Right ventricle myocardium inferior (tissue), 1 donor: ENCODE results near the gene WDR19. TPM values are rescaled to one million over a fixed set of nuclear protein-coding genes. Genes with fewer than 3 reads are reported as not detected.
"Not testable (repeated sequence)": the region's sequence is repeated elsewhere in the genome, so short reads cannot be mapped to it uniquely, and the experiment has no call there.

Experiments
- ATAC-seq: fragments of 200-7000 bp; cut with Tn5 transposase; one replicate; pipeline ENCODE4 v1.9.1; 2020; ENCODE audit warnings: mild to moderate bottlenecking, moderate library complexity
- DNase-seq: peaks from one replicate; pipeline ENCODE4 v3.0.0; 2021; ENCODE audit errors: missing footprints
- intact Hi-C: fragments of 100-400 bp; cut with DNase I; formaldehyde crosslinking; loops from one replicate; pipeline ENCODE4 v1.11.0; 2022
- total RNA-seq: library from RNA; stranded (reverse); fragmentation: NEBNext Ultra II Directional; extraction: Animal tissue kit (Norgen Biotek cat#: 25700); gene quantifications from one replicate; pipeline ENCODE4 v1.2.1, GENCODE V29; 2021
- donor health status: DM: no; HTN: yes; CAD: no; lungs with severe emphysema.

The WDR19 gene
- total RNA-seq, 1 donor from 2014 or later = 6.5 TPM

DNA sequence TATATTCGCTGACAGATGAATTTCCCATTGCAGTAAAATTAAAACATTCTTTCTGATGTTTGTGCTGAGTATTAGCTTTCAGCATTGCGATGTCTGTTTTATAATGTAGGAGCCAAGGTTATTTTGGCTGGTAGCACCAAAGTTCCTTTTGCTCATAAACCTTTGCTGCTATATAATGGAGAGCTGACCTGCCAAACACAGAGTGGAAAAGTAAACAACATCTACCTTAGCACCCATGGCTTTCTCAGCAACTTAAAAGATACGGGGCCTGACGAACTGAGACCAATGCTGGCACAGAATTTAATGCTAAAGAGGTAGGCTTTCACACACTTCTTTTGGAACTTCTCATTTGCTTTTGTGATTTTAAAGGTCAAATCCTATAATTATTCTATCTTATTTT lies 46.0 kb downstream of the WDR19 start:
- DNase-seq = no peak
- ATAC-seq = no peak
- intact Hi-C loops = no loop called here

- intact Hi-C loops = no loop called here
- DNase-seq = no peak
These were observed 48.1 kb downstream of the WDR19 start for GRCh38 chr4:39230462-39230861.

DNA sequence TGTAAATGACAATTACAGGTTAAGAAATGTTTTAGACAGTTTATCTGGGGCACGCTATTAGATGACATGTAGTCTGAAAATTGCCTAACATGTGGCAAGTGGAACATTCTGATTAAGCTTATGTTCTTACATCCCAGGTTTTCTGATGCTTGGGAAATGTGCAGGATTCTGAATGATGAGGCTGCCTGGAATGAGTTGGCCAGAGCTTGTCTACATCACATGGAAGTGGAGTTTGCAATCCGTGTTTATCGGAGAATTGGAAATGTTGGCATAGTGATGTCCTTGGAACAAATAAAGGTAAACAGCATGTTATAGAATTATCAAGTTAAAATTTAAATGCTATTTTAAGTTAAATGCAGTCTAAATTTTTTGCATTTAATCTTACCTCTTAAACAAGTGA lies 49.3 kb downstream of the WDR19 start:
- intact Hi-C loops = no loop called here
- no peak for DNase-seq
- ATAC-seq = no peak

More at GRCh38 chr4:39230462-39230861, 48.1 kb downstream of the WDR19 start:
- ATAC-seq = no peak

DNA sequence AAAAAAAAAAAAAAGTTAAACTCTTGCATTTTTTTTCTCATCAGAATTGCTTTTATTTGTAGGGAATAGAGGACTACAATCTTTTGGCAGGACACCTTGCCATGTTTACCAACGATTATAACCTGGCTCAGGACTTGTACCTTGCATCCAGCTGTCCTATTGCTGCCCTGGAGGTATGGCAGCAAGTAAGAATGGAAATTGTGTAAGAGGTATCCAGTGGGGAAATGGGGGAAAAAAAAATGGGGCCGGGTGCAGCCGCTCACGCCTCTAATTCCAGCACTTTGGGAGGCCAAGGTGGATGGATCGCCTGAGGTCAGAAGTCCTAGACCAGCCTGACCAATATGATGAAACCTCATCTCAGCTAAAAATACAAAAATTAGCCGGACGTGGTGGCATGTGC lies 49.8 kb downstream of the WDR19 start:
- DNase-seq (no peak), ATAC-seq (no peak)
- intact Hi-C loops = no loop called here

DNA sequence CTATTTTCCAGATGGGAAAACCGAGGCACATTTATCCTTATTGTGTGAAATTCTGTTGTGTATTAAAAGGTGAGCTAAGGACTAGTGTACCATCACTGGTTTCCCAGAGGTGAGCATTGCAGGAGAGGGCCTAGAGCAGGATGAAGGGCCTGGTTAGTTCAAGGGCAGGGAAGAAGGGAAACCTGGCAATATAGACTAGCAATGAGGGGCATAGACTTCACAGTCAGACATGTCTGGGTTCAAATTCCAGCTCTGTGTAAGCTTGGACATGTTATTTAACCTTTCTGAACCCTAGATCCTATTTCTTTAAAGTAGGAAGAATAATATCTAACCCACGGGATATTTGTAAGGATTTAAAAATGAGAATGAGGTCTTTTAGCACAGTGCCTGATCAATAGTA lies 50.8 kb downstream of the WDR19 start:
- intact Hi-C loops = no loop called here
- DNase-seq (no peak), ATAC-seq (no peak)

- intact Hi-C loops = no loop called here
- ATAC-seq (no peak), DNase-seq (no peak)
These were observed 51.5 kb downstream of the WDR19 start for GRCh38 chr4:39233783-39234182.

DNA sequence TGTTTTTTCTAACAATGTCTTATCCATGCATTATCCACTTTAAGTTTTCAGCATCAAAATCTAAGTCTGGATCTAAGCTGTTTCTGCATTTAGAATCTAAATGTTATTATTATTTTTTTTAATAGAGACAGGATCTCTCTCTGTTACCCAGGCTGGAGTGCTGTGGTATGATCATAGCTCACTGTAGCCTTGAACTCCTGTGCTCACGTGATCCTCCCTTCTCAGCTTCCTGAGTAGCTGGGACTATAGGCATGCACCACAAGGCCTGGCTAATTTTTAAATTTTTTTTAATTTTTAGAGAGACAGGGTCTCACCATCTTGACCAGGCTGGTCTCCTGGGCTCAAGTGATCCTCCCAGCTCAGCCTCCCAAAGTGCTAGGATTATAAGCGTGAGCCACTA lies 52.7 kb downstream of the WDR19 start:
- intact Hi-C loops = no loop called here
- no peak for ATAC-seq
- no peak for DNase-seq

- intact Hi-C loops = no loop called here
- DNase-seq (no peak), ATAC-seq (no peak)
These were observed 53.4 kb downstream of the WDR19 start for GRCh38 chr4:39235696-39236095.

DNA sequence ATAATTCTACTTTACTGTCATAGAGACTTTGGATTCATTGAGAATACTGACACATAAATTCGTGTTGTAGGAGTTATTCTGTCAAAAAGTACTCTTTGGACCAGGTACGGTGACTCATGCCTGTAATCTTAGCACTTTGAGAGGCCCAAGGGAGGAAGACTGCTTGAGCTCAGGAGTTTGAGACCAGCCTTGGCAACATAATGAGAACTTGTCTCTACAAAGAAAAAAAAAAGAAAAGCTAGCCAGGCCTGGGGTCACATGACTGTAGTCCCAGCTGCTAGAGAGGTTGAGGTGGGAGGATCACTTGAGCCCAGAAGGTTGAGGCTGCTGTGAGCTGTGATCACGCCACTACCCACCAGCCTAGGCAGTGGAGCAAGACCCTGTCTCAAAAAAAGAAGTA lies 54.9 kb downstream of the WDR19 start:
- no peak for ATAC-seq
- DNase-seq = no peak
- intact Hi-C loops = no loop called here

GRCh38 chr4:39243462-39243861 lies 61.1 kb downstream of the WDR19 start:
- no peak for ATAC-seq
- DNase-seq = no peak
- intact Hi-C loops = no loop called here

DNA sequence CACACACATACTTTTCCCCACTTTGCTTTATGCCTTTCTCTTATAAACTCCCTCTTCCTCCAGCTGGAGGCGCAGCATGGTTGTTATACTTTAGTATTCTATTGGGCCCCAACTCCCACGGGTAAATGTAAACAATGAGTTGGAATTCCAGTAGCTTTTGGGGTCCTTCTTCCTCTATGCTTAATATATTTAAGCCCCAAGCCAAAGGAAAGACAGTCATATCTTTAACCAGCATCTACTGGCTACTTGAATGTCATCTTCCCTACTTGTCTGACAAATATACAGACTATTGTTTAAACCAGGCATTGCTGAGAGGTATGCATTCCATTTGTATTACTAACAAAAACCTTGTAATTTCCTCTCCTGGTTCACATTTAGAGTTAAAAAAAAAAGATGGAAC lies 72.9 kb downstream of the WDR19 start:
- no peak for DNase-seq

DNA sequence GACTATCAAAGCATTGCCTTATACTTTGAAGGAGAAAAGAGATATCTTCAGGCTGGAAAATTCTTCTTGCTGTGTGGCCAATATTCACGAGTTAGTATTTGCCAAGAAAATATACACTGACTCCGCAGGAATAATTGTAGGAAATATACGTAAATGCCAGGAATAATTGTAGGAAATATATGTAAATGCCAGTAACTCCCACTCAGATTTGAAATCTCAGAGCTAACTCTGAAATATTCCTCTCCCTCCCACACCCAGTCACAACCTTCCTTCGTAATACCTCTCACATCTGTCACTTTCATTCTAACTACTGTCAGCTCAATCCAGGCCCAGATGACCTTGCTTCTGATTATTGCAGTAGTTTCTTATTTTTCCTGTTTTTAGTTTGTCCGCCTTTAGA lies 73.5 kb downstream of the WDR19 start:
- ATAC-seq = no peak
- intact Hi-C loops = no loop called here
- no peak for DNase-seq

More for the DNA sequence above, 72.9 kb downstream of the WDR19 start:
- intact Hi-C loops = no loop called here
- ATAC-seq = no peak

- ATAC-seq (no peak), DNase-seq (no peak)
- intact Hi-C loops = no loop called here
These were observed 74.1 kb downstream of the WDR19 start for GRCh38 chr4:39256436-39256835.

DNA sequence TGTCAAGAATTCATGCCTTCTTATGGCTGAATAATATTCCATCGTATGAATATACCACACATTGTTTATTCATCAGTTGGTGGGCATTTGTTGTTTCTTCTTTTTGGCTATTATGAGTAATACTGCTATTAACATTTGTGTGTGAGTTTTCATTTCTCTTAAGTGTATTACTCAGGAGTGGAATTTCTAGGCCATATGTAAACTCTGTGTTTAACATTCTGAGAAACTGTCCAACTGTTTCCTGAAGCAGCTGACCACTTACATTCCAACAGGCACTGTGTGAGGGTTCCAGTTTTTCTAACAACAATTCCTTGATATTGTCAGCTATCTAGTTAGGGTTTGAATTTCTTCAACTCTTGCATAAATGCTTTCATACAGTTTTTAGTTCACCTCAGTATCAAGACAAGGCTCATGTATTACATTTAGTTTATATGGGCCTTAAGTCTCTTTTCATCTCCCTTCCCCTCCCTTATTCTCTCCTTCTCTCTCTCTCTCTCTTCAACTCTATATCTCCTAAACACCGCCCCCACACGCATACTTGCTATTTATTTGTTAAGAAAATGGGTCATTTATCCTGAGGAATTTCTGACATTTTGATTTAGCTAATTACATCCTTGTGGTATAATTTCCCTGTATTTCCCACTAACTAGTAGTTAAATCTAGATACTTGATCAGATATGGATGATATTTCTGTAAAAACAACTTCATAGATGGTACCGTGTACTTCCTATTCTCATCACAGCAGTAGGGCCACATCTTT lies 77.4 kb downstream of the WDR19 start:
- intact Hi-C loops = no loop called here
- ATAC-seq = no peak

DNA sequence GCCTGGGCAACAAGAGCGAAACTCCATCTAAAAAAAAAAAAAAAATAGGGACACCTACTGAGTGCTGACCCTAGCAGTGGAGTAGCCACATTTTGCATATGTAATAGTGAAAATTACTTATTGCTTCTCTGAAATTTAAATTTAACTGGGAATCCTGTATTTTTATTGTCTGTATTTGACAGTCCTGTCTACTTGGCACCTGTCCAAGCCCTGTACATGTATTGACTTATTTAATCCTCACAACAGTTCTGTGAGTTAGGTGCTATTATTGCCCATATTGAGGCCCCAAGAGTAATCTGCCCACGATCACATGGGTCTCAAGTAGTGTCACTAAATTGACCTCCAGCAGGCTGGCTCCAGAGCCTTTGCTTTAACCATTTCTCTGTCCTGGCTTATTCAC lies 81.6 kb downstream of the WDR19 start:
- intact Hi-C loops = no loop called here
- no peak for DNase-seq
- ATAC-seq = no peak

More for the DNA sequence above, 77.4 kb downstream of the WDR19 start:
- no peak for DNase-seq

DNA sequence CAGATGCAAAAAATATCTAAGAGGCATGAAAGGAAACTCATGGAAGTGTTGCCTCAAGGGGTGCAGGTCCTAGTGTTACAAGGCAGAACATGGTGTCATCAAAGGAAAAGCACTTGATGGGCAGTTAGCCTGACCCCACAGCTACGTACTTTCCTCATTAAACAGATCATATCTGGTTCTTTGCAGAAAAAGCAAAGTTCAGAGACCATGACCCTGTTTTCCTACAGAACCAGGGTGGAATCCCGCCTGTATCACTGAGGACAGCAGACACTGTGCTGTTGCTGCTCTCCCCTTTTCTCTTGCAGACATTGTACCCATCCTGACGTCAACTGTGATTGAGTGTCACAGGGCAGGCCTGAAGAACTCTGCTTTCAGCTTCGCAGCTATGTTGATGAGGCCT lies 92.2 kb downstream of the WDR19 start:
- no peak for DNase-seq

GRCh38 chr4:39277661-39278060 lies 95.3 kb downstream of the WDR19 start:
- intact Hi-C loops, DNase-seq, ATAC-seq: not testable (repeated sequence)

More for the DNA sequence above, 92.2 kb downstream of the WDR19 start:
- intact Hi-C loops = no loop called here
- ATAC-seq = no peak

- ATAC-seq = no peak
- DNase-seq = no peak
- intact Hi-C loops = no loop called here
These were observed 96.1 kb downstream of the WDR19 start for GRCh38 chr4:39278476-39278875.

GRCh38 chr4:39279416-39279815 lies 97.1 kb downstream of the WDR19 start:
- ATAC-seq (no peak), DNase-seq (no peak)
- intact Hi-C loops = no loop called here

GRCh38 chr4:39280770-39281169 lies 98.4 kb downstream of the WDR19 start:
- DNase-seq (no peak), ATAC-seq (no peak)
- intact Hi-C loops = no loop called here
